ENCODE results near the gene C19orf38. TPM values are rescaled to one million over a fixed set of nuclear protein-coding genes. Genes with fewer than 3 reads are reported as not detected.

C19orf38 gene
- total and polyA plus RNA-seq, 9 of the 15 experiments (the other 6 are each of a cell fraction or from before 2014, with no cell fraction given): 0.14 to 0.18 TPM; not detected in 7

- CTCF ChIA-PET (ENCODE audit: low intra/inter-chr PET ratio): no interaction called here
- Histone ChIP-seq H2AFZ (ENCODE audit: low read depth, low read length) (peak overlapping the region; percentile 77), H3K79me2 (ENCODE audit: control insufficient read depth, insufficient read depth, low read length) (peaks cover 7% of the 10 kb centered on the region; the same call in 2 of the 3 replicates), H3K4me1 (replicated peaks in 1 of 2; ENCODE audit: control insufficient read depth in 2 of 2, insufficient read depth in 2 of 2, low read length in 2 of 2) (peaks cover 25 to 38% of the 10 kb centered on the region in 2 experiments; a peak in 4 of 5 replicates), H3K4me2 (ENCODE audit: insufficient read depth, low read length) (peak overlapping the region; percentile 28; the same call in 1 of the 2 replicates), H3K4me3 (no peak overlapping the region), H3K36me3 (ENCODE audit: control insufficient read depth, insufficient read depth, low read length) (peaks cover 8% of the 10 kb centered on the region; the same call in 1 of the 3 replicates), H3K9ac (ENCODE audit: insufficient read depth in 1 of 2, low read depth in 2 of 2, low read length in 2 of 2) (peak overlapping the region in 1 of 2 experiments; percentile 12; a peak in 1 of 4 replicates), H3K27me3 (ENCODE audit: control insufficient read depth in 2 of 2, insufficient read depth in 2 of 2, low read length in 2 of 2) (no peaks in the 10 kb centered on the region), H3K9me1 (ENCODE audit: control insufficient read depth, insufficient read depth, low read length) (no peaks in the 10 kb centered on the region), H4K20me1 (replicated peaks; ENCODE audit: control insufficient read depth, insufficient read depth, low read length) (peaks cover 7% of the 10 kb centered on the region; the same call in 1 of the 2 replicates), H3K9me3 (replicated peaks; ENCODE audit: control insufficient read depth, insufficient read depth, low read depth, low read length) (peaks cover 13% of the 10 kb centered on the region), H3K27ac (ENCODE audit: extremely low read depth, low read depth, low read length) (peak overlapping the region; percentile 48)
- in situ Hi-C loops (cut with MboI): no loop called here
- BruUV-seq (replicated peaks): no TSS peak
- DNase-seq (ENCODE audit: extremely low read depth in 1 of 4, low spot score in 3 of 4) (peak in 1 of 4 experiments; percentile 71), FAIRE-seq (peak; percentile 57), ATAC-seq (no peak)
- POLR2A ChIA-PET: interaction anchor here (0.6 to 1.3 kb wide), 3 partner anchors 14 to 482 kb away, joined by 3 to 4 read pairs (median 3); no protein-coding TSS in a partner anchor
- intact Hi-C loops (cut with micrococcal nuclease): no loop called here
- 50% methylated on average over 9 of the region's 10 CpGs for WGBS (ENCODE audit: insufficient coverage, low coverage, missing lambda C conversion rate)
- TF ChIP-seq PRPF4 (IDR thresholded peaks at IDR 0.05; ENCODE audit: insufficient read depth, low read depth, low read length, poor library complexity, severe bottlenecking) (no peak), TEAD4 (IDR thresholded peaks at IDR 0.05; ENCODE audit: low read length) (peak; percentile 78), TEAD4 (CRISPR knock-in tag; IDR thresholded peaks at IDR 0.05; ENCODE audit: borderline replicate concordance) (no peak), ZFP91 (CRISPR knock-in tag; IDR thresholded peaks at IDR 0.05) (no peak), SMAD3 (CRISPR knock-in tag; conservative IDR thresholded peaks at IDR 0.05) (0 out of 2 replicates have a peak, but pooled peaks have one; percentile 36), EZH2 (IDR thresholded peaks at IDR 0.05; ENCODE audit: borderline replicate concordance, low read depth, low read length) (no peak), SAFB2 (IDR thresholded peaks at IDR 0.05; ENCODE audit: borderline replicate concordance, low read depth, low read length, severe bottlenecking) (no peak), POLR2H (tag; IDR thresholded peaks at IDR 0.05; ENCODE audit: low read depth) (no peak), CREB3 (tag; conservative IDR thresholded peaks at IDR 0.05; ENCODE audit: low read depth) (peak; percentile 82), ZNF263 (CRISPR knock-in tag; IDR thresholded peaks at IDR 0.05; ENCODE audit: borderline replicate concordance) (no peak), MLLT1 (IDR thresholded peaks at IDR 0.05) (0 out of 4 replicates have a peak, but pooled peaks of 1 of the 2 experiments have one; percentile 16), FOSL1 (tag; conservative IDR thresholded peaks at IDR 0.05) (no peak), TRIM24 (IDR thresholded peaks at IDR 0.05) (peak in 1 of 2 experiments; percentile 63; a peak in 2 of 4 replicates)
- TF ChIP-seq, protein P1, sequence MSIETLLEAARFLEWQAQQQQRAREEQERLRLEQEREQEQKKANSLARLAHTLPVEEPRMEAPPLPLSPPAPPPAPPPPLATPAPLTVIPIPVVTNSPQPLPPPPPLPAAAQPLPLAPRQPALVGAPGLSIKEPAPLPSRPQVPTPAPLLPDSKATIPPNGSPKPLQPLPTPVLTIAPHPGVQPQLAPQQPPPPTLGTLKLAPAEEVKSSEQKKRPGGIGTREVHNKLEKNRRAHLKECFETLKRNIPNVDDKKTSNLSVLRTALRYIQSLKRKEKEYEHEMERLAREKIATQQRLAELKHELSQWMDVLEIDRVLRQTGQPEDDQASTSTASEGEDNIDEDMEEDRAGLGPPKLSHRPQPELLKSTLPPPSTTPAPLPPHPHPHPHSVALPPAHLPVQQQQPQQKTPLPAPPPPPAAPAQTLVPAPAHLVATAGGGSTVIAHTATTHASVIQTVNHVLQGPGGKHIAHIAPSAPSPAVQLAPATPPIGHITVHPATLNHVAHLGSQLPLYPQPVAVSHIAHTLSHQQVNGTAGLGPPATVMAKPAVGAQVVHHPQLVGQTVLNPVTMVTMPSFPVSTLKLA (conservative IDR thresholded peaks at IDR 0.05): peak; percentile 65 to 75
Measured at GRCh38 chr19:10839114-10840050, 8.8 kb upstream of the C19orf38 start.

All from K562 (cell line).